Thymus (tissue), 11 donors: ENCODE results near the gene VCP. TPM values are rescaled to one million over a fixed set of nuclear protein-coding genes. Genes with fewer than 3 reads are reported as not detected.

Experiments used
- DNase-seq, 9 donors: peaks; one replicate each; pipeline ENCODE4 v3.0.0-alpha.2; 2013; ENCODE audit warnings: low spot score in 9 of 9, low read depth in 6 of 9, missing footprints in 1 of 9
- H3K27ac ChIP-seq, 2 donors: one replicate each; pipeline ENCODE4 v1.5.1; 2013; ENCODE audit warnings: control low read depth in 1 of 2, low read depth in 1 of 2, low read length in 1 of 2, mild to moderate bottlenecking in 1 of 2, moderate library complexity in 1 of 2
- H3K27me3 ChIP-seq, 2 donors: one replicate each; pipeline ENCODE4 v1.5.1; 2013; ENCODE audit warnings: low read length in 1 of 2; ENCODE audit not compliant: control insufficient read depth in 2 of 2, insufficient read depth in 1 of 2
- H3K36me3 ChIP-seq, 2 donors: one replicate each; pipeline ENCODE4 v1.5.1; 2013; ENCODE audit warnings: low read length in 1 of 2, mild to moderate bottlenecking in 1 of 2, moderate library complexity in 1 of 2; ENCODE audit not compliant: control insufficient read depth in 2 of 2, insufficient read depth in 2 of 2
- H3K4me1 ChIP-seq, 2 donors: one replicate each; pipeline ENCODE4 v1.5.1; 2013; ENCODE audit warnings: low read length in 2 of 2; ENCODE audit not compliant: control insufficient read depth in 2 of 2, insufficient read depth in 2 of 2
- H3K4me3 ChIP-seq, 2 donors: one replicate each; pipeline ENCODE4 v1.5.1; 2013; ENCODE audit warnings: low read length in 2 of 2, control low read depth in 1 of 2, mild to moderate bottlenecking in 1 of 2
- H3K9me3 ChIP-seq, 2 donors: one replicate each; pipeline ENCODE4 v1.5.1; 2013; ENCODE audit warnings: low read length in 1 of 2, mild to moderate bottlenecking in 1 of 2; ENCODE audit not compliant: control insufficient read depth in 2 of 2, insufficient read depth in 1 of 2
- WGBS: extraction: QIAGEN DNeasy Blood & Tissue Kit; methylation state at CpG from one replicate; pipeline ENCODE4 v1.1.7; 2013; 5-methylcytosine and 5-hydroxymethylcytosine counted together
- polyA plus RNA-seq: library from polyadenylated mRNA; stranded (reverse); fragments of 200-250 nt; gene quantifications from one replicate; pipeline ENCODE4 v1.2.3, GENCODE V29; 2013
- total RNA-seq: library from RNA; stranded (reverse); fragments of 120-200 nt; gene quantifications from one replicate; pipeline ENCODE4 v1.2.4, GENCODE V29; 2013
- donor health status: healthy.

Gene VCP
- total and polyA plus RNA-seq, 2 donors: 71.1 to 227 TPM

GRCh38 chr9:35074141-35074540 is 1.7 kb upstream of the VCP start:
- no peak overlapping the region for H3K4me3 ChIP-seq
- 97% methylated on average over 6 of the region's 6 CpGs for WGBS
- H3K27ac ChIP-seq: no peak overlapping the region
- no peak for DNase-seq
- no peaks in the 10 kb centered on the region for H3K9me3 ChIP-seq
- peaks cover 22 to 39% of the 10 kb centered on the region in 2 donors for H3K4me1 ChIP-seq
- H3K36me3 ChIP-seq: peaks cover 31 to 52% of the 10 kb centered on the region in 2 donors
- no peaks in the 10 kb centered on the region for H3K27me3 ChIP-seq

DNA sequence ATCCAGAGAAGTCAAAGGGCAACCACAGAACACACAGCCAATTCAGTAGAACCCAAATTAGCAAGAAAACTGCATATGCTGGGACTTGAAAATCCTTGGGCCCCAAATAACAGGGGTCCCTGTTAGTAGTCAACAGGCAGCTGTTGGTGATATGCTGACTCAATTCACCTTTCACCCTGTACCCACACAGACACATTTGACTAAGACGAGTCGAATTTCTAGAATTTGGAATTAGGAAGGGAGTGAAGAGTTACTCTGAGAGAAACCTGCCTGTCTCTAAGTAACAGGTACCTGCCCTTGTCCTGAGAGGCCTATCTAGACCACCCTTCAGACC is 821 bp upstream of the VCP start:
- Histone ChIP-seq H3K4me3 (no peak overlapping the region), H3K27ac (peak overlapping the region in 1 of 2 donors; percentile 99), H3K36me3 (peaks cover 33 to 60% of the 10 kb centered on the region in 2 donors), H3K4me1 (peaks cover 17 to 30% of the 10 kb centered on the region in 2 donors), H3K27me3 (no peaks in the 10 kb centered on the region), H3K9me3 (no peaks in the 10 kb centered on the region)
- WGBS: 89% methylated on average over 2 of the region's 2 CpGs
- no peak for DNase-seq

DNA sequence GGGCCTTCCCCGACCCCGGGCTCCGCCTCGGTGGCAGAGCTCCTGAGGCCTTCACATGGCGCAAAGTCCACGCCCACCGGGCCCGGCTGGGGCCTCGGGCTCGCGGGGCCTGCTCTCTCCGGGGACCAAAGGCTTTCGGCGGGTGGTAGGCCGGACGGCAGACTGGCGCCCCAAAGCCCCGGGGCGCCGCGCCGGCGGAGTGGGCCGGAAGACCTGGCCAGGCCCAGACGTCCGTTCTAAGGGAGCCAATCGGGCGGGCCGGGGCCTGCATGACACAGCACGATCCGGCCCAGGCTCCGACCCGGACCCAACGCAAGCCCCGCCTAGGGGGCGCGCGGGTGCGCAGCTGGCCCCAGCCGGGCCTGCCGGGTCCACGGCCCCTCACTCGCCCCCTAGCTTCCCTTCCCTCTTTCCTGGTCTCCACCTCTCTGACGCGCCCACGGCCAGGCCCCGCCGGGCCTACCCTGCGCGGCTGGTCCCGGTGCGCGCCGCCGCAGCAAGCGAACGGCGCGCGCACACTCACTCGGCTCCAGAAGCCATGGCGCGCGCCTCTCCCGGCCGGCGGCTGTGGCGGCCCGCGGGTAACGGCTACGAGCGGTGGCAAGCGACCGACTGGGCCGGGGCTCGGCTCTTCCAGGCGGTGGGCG is 488 bp downstream of the VCP start:
- under 1% methylated on average over 79 of the region's 79 CpGs for WGBS
- H3K27ac ChIP-seq: peak overlapping the region; percentile 96 to 99
- peaks cover 15 to 23% of the 10 kb centered on the region in 2 donors for H3K4me1 ChIP-seq
- no peaks in the 10 kb centered on the region for H3K27me3 ChIP-seq
- peak overlapping the region; percentile 77 to 83 for H3K4me3 ChIP-seq
- DNase-seq: peak; percentile 35 to 84 (median 66)
- peaks cover 45 to 69% of the 10 kb centered on the region in 2 donors for H3K36me3 ChIP-seq
- no peaks in the 10 kb centered on the region for H3K9me3 ChIP-seq

DNA sequence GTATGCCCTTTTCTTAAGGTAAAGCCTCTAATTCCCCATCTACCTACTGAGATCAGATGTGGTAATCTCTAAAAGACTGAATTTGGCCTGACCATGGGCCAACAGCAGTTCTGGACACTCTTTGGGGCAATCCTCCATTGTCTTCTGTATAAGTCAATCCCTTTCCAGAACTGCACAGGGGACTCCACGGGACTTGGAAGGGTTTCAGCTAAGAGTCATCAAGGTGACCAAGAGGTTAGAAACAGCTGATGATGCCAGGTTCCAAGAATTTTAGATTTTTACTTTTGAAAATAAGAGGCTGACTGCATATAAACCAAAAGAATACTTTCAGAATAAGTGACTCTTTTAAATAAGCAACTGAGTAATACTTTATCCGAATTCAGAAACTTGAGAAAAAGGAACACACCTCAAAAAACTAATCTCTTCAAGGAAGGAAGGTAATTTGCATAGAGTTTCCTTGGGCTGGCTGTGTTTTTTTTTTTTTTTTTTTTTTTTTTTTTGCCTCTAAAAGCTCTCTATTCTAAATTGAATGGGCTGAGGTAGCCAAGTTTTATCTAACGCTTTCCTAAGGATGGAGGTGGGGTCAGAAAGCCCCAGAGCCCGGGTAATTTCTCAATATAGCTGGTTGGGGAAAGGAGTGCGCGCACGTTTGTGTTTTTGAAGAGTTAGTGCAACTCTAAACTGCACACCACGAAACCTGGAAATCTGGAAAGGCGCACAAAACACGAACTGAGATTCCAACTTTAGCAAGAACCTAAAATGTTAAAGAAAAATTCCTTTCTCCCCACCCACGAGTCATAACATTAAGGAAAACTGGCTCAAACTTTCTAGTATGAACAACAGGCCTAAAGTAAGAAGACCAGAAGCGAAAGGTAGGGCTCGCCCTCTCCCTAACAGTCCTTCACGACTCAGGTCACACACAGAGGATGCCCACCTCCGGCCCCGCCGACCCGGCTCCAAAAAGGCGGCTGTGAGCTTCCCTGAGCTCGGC is 1.3 kb downstream of the VCP start:
- DNase-seq: peak in 2 of 9 donors; percentile 5 to 17

GRCh38 chr9:35069020-35069419 is 3.4 kb downstream of the VCP start:
- 97% methylated on average over 4 of the region's 4 CpGs for WGBS
- Histone ChIP-seq H3K9me3 (no peaks in the 10 kb centered on the region), H3K27ac (no peak overlapping the region), H3K4me1 (peaks cover 15 to 23% of the 10 kb centered on the region in 2 donors), H3K36me3 (peaks cover 53 to 68% of the 10 kb centered on the region in 2 donors), H3K27me3 (no peaks in the 10 kb centered on the region), H3K4me3 (no peak overlapping the region)
- DNase-seq: no peak

More for the DNA sequence above, 1.3 kb downstream of the VCP start:
- Histone ChIP-seq H3K4me1 (peaks cover 15 to 23% of the 10 kb centered on the region in 2 donors), H3K4me3 (peak overlapping the region; percentile 77 to 83), H3K9me3 (no peaks in the 10 kb centered on the region), H3K36me3 (peaks cover 45 to 69% of the 10 kb centered on the region in 2 donors), H3K27ac (peak overlapping the region; percentile 96 to 99), H3K27me3 (no peaks in the 10 kb centered on the region)
- WGBS: 3% methylated on average over 20 of the region's 20 CpGs

DNA sequence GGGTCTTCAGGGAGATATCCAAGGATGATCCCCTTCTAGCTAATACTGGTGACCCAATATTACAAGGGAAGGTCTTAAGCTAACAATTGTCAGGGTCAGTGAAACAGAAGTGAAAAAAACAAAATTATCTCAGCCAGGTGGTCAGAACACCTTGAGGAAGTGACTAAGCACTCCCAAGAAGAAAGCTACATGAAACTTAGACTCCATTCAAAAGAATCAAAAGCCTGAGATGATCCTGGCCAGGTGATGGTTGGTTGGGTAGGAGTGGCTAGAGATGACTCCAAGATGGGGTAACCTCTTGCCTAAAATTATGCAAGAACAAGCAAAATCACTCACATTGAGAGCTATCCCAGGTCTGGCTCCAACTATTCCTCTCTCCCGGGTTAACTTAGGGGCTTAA is 5.4 kb downstream of the VCP start:
- Histone ChIP-seq H3K27me3 (no peaks in the 10 kb centered on the region), H3K36me3 (peaks cover 67 to 81% of the 10 kb centered on the region in 2 donors), H3K4me3 (no peak overlapping the region), H3K27ac (no peak overlapping the region), H3K9me3 (no peaks in the 10 kb centered on the region), H3K4me1 (peaks cover 15% of the 10 kb centered on the region in 2 donors)
- 100% methylated on average over 1 of the region's 1 CpG for WGBS
- no peak for DNase-seq

DNA sequence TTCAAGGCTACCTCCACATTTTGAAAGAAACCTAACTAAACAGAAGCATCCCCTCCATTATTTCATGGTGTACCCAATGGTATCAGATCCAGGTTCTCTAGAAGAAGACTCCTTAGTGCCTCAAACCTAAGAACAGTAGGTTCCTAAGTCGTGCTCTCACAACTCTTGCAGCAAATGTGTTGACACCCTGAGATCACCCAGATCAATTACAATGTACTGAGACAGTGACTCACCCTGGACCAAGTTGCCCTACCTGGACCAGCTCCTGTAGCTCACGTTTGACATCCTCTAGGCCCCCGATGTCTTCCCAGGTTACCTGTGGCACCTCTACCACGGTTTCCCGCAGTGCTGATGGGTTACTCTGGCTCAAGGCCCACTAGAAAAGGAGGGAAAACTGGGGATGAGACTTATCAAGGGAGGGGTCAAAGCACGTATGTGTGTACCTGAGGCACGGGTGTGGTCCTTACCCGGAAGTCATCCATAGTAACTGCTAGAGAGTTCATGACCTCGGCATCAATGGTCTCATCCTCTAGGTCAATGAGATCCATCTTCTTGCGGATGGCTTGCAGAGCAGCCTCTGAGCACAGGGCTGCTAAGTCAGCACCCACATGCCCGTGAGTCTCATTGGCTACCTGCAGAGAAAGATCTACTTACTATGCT is 11.7 kb downstream of the VCP start:
- Histone ChIP-seq H3K4me1 (no peaks in the 10 kb centered on the region), H3K4me3 (no peak overlapping the region), H3K27ac (no peak overlapping the region), H3K36me3 (peaks cover 87 to 99% of the 10 kb centered on the region in 2 donors), H3K27me3 (no peaks in the 10 kb centered on the region), H3K9me3 (no peaks in the 10 kb centered on the region)
- WGBS: 98% methylated on average over 11 of the region's 11 CpGs
- no peak for DNase-seq

GRCh38 chr9:35059438-35059837 is 13.0 kb downstream of the VCP start:
- H3K27me3 ChIP-seq: no peaks in the 10 kb centered on the region
- WGBS: 99% methylated on average over 10 of the region's 10 CpGs
- DNase-seq: no peak
- H3K36me3 ChIP-seq: peaks cover 80 to 96% of the 10 kb centered on the region in 2 donors
- H3K27ac ChIP-seq: no peak overlapping the region
- no peak overlapping the region for H3K4me3 ChIP-seq
- H3K9me3 ChIP-seq: no peaks in the 10 kb centered on the region
- no peaks in the 10 kb centered on the region for H3K4me1 ChIP-seq

DNA sequence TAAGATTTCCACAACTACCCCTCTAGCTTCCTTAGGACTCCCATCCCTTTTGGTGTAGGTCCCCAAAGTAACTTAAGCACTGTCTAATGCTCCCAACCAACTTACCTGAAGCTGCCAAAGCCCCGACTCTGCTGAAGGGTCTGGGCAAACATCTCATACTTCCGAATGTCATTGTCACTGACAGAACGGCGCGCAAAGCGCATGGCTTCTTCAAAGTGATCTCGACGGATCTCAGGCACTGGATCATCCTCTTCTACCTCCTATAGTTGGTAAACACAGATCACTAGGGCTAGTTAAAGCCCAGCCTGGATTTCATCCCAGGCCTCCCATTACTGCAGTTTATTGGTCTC is 15.2 kb downstream of the VCP start:
- H3K9me3 ChIP-seq: no peaks in the 10 kb centered on the region
- no peak for DNase-seq
- H3K4me1 ChIP-seq: no peaks in the 10 kb centered on the region
- no peaks in the 10 kb centered on the region for H3K27me3 ChIP-seq
- H3K4me3 ChIP-seq: no peak overlapping the region
- no peak overlapping the region for H3K27ac ChIP-seq
- WGBS: over 99% methylated on average over 8 of the region's 8 CpGs
- peaks cover 58 to 81% of the 10 kb centered on the region in 2 donors for H3K36me3 ChIP-seq
